Measurements from ENCODE around the gene LRRIQ3.

GRCh38 chr1:74065081-74065480 lies 132.9 kb downstream of the LRRIQ3 start:
- TF ChIP-seq, protein P1, sequence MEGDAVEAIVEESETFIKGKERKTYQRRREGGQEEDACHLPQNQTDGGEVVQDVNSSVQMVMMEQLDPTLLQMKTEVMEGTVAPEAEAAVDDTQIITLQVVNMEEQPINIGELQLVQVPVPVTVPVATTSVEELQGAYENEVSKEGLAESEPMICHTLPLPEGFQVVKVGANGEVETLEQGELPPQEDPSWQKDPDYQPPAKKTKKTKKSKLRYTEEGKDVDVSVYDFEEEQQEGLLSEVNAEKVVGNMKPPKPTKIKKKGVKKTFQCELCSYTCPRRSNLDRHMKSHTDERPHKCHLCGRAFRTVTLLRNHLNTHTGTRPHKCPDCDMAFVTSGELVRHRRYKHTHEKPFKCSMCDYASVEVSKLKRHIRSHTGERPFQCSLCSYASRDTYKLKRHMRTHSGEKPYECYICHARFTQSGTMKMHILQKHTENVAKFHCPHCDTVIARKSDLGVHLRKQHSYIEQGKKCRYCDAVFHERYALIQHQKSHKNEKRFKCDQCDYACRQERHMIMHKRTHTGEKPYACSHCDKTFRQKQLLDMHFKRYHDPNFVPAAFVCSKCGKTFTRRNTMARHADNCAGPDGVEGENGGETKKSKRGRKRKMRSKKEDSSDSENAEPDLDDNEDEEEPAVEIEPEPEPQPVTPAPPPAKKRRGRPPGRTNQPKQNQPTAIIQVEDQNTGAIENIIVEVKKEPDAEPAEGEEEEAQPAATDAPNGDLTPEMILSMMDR (IDR thresholded peaks at IDR 0.05) = no peak
- no peak for TF ChIP-seq POLR2A (IDR thresholded peaks at IDR 0.05)

Measured in testis (tissue), 2 donors.